Stimulated activated CD8-positive, alpha-beta memory T cell treated with anti-CD3 and anti-CD28 coated beads, Interleukin-7, amount 100 ng/mL, for 1 hour (primary cell): Measurements from ENCODE around the gene SFTA2.
A peak's percentile ranks its signal among the peaks of the same experiment; 100 is the strongest.
"Not testable (repeated sequence)": the region's sequence is repeated elsewhere in the genome, so short reads cannot be mapped to it uniquely, and the experiment has no call there.

Experiments used
- DNase-seq, 2 donors: peaks; one replicate each; pipeline ENCODE4 v3.0.0-alpha.2; 2020; ENCODE audit warnings: low read depth in 2 of 2

Gene SFTA2

GRCh38 chr6:30931969-30932645, at the start of gene SFTA2:
Gene SFTA2, minus strand, starts transcription at chr6:30932170. Its CDS starts 74 bp downstream, at chr6:30932096.
- DNase-seq: no peak

DNA sequence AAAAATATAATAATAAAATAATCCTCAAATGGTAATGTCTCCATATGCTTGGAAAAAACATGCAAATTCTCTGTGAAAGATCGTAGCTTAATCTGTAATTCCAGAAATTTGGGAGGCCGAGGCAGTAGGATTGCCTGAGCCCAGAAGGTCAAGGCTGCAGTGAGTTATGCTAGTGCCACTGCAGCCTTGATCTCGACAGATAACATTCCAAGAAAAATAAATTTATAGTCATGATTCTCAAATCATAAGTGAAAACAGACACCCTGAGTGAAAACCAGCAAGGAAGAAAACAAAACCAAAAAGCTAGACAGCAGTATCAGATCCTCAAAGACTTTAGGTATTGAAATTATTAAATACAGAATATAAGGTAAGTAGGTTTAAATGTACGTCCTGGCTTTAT, 47.7 kb upstream of the SFTA2 start:
- DNase-seq: no peak

GRCh38 chr6:30979141-30979540, 47.2 kb upstream of the SFTA2 start:
- no peak for DNase-seq

DNA sequence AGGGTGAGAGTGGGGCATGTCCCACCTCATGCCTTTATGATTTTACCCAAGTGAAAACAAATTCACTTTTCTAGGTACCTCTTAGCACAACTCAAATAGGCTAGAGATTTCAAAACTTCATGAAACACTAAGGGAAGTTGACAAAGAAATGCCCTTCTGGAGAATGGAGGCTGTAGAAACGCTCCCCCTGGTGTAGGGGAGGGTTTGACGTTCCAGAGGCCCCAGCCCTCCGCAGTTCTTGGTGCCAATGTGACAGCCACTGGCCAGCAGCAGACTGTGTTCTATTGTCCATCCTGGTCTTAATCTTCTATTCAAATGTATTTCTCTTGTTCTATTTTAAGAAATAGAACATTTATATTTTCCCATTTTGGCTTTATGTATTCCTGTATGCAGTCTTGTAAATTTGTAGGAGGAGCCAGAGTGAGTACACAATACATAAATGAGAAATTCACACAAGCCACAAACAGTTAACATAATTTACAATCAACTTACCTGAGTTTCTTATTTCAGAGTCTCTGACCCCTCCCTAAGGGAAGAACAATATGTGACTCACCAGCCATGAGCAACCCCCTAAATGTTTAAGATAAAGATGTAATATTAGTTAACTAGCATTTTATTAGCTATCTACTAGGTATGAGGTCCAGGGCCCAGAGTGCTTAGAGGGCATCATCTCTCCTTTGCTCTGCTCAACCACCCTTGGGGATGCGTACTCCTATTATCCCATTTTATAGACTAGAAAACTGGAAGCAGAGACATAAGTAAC, 42.7 kb upstream of the SFTA2 start:
- no peak for DNase-seq

DNA sequence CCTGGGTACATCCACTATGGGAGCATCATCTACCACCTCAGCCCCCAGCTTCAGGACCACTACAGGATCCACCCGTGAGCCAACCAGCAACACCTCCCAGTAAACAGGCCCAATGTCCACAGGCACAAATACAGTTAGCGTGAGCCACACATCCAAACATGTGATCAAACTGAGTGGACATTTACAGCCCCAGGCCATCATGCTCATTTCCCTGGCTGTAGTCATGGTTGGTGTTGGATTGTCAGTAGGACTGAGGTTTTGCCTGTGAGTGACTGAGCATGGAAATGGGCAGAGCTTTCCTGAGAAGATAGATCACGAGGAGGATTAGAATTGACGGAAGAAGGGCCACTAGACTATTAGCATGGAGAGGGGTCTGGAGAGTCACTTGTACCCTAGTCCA, 40.8 kb upstream of the SFTA2 start:
- DNase-seq: no peak

DNA sequence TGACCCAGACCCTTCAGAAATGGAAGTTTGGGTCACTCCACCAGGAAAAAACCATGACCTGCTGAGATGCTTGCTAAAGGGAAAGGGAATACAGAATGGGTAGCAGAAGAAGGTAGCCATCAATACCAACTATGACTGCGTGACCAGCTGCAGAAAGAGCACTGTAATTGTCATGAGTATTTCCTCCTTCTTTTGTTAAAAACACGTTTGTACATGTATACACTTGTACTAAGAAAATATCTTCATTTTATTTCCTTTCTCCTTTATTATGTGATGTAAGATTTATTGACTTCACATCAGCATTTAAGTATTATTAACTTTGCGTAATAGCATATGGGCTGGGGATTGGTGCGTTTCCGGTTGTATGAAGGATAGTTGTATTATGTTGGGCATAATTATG, 39.0 kb upstream of the SFTA2 start:
- no peak for DNase-seq

DNA sequence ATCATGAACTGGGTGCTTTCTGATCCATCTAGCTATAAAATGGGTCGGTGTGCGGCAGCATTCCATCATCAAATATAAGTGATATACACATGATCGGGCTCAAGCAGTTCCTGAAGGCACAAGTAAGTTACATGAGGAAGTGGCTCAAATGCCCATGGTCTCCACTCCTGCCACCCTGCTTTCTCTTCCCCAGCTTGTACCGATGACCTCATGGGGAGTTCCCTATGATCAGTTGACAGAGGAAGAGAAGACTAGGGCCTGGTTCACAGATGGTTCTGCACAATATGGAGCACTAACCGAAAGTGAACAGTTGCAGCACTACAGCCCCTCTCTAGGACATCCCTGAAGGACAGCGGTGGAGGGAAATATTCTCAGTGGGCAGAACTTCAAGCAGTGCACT, 37.2 kb upstream of the SFTA2 start:
- DNase-seq: not testable (repeated sequence)

DNA sequence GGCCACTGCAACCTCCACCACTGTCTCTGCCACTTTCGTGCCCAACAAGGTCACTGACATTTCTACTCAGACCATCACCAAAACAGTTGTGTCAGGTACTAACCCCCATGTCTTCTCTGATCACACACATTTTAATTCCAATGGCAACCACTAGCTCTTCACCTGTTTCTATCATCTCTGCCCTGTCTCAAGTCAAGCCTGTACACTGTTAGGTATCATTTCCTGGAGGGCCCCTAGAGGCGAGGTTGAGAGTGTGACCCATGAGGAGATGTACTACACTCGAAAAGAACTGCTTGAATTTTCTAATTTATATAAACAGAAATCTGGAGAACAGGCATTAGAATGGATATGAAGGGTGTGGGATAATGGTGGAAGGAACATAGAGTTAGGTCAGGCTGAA, 34.2 kb upstream of the SFTA2 start:
- no peak for DNase-seq

DNA sequence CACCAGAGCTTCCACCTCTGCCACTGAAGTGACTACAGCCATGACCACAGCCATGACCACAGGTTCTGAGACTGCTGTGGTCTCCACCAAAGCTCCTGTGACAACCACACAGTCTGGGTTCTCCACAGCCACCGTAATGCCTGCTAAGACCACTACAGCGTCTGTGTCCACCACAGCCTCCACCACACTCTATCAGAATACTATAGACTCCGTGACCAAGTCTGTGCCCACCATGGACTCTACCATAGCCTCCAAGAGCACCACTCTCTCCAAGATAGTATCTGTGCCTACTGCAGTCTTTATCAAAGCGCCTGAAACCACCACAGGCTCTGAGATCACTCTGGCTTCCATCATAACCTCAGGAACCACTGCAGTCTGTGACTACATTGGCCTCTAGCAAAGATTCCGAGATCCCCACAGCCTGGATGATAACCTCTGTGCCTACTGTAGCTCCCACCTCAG, 33.2 kb upstream of the SFTA2 start:
- no peak for DNase-seq

GRCh38 chr6:30964075-30964474, 32.1 kb upstream of the SFTA2 start:
- no peak for DNase-seq

GRCh38 chr6:30963641-30964040, 31.7 kb upstream of the SFTA2 start:
- DNase-seq: no peak

GRCh38 chr6:30962716-30963115, 30.7 kb upstream of the SFTA2 start:
- DNase-seq: no peak

DNA sequence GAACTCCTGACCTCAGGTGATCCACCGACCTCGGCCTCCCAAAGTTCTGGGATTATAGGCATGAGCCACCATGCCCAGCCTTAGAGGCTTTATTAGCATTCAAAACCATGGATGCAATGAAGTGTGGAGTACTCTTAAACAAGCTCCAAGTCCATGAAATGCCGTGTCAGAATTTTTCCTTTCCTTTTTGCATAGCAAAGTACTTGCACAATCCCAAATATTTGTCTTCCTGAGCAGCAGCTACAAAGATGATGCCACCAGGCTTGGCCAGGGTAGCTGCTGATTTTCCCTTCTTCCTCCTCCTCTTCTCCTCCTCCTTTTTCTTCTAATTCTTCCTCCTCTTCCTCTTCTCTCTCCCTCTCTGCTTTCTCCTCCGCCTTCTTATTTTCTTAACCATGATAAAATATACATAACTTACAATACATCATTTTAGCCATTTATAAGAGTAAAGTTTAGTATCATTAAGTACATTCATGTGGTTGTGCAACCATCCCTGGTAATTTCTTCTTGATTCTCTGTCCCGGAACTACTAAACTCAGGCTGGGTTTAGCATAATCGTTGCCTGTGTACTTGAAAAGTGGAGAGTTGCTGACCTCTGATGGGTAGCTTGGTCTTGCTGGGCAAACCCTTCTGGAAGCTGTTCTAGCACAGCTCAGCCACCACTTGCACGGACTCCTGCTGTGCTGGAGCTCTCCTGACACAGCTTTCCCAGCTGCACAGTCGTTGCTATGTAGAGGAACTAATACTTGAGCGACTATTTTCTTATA, 29.1 kb upstream of the SFTA2 start:
- no peak for DNase-seq

DNA sequence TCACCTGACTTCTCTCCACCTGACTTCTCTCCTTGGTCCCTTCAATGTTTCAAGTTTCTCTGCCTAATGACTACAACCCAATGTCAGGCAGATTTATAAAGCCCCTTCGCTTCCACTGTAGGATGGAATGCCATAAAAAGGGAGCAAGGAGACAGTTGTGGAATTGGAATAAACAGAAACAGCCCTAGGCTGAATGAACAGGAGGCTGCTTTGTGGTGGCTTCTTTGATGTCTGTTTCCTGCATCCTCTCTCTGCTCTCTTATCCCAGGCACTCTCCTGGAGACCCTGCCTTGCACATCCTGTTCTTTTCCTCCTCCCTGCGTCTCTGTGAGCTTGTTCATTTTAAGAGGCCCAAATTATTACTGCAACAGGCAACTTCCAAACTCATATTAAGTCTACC, 25.7 kb upstream of the SFTA2 start:
- no peak for DNase-seq

DNA sequence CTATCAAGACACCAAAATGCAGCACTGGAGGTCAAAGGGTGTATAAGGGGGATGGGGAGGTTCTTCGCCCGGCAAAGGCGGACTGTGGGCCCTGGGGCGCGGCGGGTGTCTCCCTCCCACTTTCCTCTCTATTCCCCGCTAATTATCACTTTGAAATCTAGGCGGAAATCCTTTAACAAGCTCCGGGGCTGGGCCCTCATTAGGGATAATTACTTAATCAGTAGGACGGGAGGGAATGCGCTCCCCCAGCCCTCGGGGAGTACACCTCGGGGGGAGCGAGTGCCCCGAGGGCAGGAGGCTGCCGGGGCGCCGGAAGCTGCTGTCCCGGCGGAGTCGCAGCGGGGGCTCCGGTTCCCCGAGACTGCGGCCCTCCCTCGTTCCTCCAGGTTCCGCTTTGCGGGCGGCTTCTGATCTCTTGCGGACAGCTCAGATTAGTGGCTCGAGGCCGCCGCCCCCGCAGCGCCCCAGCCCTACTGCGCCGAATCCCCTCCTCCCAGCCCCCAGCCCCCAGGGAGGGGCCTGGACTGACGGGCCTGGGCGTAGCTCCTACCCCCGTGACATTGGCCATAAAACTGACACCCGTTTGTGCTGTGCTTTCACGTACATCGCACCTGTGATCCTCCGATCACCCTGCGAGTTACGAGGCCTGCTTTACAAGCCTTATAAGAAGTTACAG, 23.5 kb upstream of the SFTA2 start:
- DNase-seq: peak; percentile 47 to 49

DNA sequence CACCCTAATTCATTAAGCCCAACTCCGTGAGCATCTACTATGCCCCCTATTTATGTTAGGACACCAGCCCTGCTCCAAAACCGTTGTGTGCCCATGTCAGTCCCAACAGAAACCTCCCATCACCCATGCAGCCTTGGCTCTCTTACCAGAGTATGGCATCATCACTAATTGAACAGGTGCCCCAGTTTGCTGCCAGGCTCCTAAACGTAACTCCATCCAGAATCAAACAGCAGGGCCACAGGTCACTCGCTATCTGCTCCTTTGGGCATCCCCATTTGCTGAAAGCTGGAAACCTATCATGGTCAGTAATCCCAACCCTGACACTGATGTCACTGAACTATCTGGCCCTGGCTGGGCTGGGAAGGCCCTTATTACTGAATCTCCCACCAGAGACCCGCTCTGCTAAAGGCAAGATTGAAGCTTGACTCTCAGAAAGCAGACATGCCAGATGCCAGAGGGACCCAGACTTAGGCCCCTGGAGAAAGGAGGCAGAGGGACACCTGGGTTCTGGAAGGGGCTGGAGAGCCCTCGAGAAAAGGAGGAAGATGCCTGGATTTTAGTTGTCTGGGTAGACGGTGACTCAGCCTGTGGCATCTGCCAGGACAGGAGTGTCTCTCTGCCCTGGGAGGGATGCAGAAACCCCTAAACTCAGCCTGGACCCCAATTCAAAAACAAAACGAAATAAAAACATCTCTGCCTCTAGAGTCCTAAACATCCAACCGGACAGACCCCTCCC, 22.8 kb upstream of the SFTA2 start:
- DNase-seq: no peak

DNA sequence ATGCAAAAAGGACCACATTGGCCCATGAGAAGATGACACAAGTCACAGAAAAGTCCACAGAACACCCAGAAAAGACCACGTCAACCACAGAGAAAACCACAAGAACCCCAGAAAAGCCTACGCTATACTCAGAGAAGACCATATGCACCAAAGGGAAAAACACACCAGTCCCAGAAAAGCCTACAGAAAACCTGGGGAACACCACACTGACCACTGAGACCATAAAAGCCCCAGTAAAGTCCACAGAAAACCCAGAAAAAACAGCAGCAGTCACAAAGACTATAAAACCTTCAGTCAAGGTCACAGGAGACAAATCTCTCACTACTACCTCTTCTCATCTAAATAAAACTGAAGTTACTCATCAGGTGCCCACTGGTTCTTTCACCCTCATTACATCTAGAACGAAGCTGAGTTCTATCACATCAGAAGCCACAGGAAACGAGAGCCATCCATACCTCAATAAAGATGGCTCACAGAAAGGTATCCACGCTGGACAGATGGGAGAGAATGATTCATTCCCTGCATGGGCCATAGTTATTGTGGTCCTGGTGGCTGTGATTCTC, 20.0 kb upstream of the SFTA2 start:
- DNase-seq: no peak

GRCh38 chr6:30948811-30949210, 16.8 kb upstream of the SFTA2 start:
- no peak for DNase-seq

GRCh38 chr6:30947231-30947630, 15.3 kb upstream of the SFTA2 start:
- DNase-seq: no peak

DNA sequence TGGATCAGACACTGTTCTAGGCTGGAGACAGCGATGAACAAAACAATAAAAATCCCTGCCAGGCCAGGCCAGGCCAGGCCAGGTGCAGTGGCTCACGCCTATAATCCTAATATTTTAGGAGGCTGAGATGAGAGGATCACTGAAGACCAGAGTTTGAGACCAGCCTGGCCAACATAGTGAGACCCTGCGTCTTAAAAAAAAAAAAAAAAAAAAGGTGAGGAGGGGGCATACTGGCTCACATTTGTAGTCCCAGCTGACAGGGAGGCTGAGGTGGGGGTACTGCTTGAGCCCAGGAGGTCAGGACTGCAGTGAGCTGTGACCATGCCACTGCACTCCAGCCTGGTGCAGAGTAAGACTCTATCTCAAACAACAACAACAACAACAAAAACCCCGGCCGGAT, 13.3 kb upstream of the SFTA2 start:
- DNase-seq: no peak

- no peak for DNase-seq
Measured at GRCh38 chr6:30944051-30944450, 12.1 kb upstream of the SFTA2 start.
